Adrenal gland (tissue), 5 donors: ENCODE results near the gene BIRC5.

ENCODE experiments used
- POLR2A ChIP-seq, 2 donors: fragments of 450-650 bp; IDR thresholded peaks; one replicate each; pipeline ENCODE4 v1.6.1; 2017; ENCODE audit warnings: antibody characterized with exemption in 2 of 2, mild to moderate bottlenecking in 2 of 2, moderate library complexity in 1 of 2
- TF ChIP-seq, protein P1 (sequence below), 6 experiments: fragments of 450-650 bp in 4 of 6; fragments of 200-600 bp in 2 of 6; sonication (generic) in 1 of 6; IDR thresholded peaks; 1 replicate in 5 of 6; 2 replicates in 1 of 6; pipeline versions ENCODE4 v1.5.1 to v1.8.0; 2016 to 2021; ENCODE audit warnings: antibody characterized with exemption in 6 of 6, mild to moderate bottlenecking in 2 of 6, moderate library complexity in 1 of 6
- donor health status: DM: no; HTN: no; CAD: no.

DNA sequence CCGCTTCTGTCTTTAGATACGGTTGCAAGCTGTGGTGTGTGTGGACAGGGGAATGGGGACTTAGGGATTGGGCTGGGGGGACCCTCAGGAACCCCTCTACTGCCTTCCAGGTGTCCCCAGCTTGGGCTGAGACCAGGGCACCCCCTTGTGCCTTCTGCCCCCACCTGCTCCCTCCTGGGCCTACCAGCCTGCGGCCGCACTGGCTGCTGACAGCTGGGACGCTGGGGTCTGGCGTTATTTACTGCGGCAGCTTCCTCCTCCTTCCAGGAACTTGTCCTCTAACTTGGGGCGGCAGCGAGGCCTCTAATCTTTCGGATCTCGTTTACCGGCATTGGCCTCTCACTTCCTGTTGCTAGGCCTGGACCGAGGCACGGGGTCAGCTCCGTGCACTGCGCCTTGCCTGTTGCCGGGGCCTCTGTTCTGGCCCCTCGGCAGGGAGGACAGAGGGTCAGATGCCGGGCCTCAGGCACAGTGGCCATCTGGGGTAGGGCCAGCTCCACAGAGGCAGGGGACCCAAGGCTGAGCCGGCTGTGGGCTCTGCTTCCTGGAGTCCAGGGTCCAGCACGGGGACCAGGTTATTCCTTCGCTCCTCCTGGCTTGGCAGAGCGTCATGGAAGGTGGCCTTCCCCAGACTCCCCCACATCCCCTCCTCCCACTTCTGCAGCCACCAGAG is 49.1 kb downstream of the BIRC5 start:
- TF ChIP-seq, protein P1, sequence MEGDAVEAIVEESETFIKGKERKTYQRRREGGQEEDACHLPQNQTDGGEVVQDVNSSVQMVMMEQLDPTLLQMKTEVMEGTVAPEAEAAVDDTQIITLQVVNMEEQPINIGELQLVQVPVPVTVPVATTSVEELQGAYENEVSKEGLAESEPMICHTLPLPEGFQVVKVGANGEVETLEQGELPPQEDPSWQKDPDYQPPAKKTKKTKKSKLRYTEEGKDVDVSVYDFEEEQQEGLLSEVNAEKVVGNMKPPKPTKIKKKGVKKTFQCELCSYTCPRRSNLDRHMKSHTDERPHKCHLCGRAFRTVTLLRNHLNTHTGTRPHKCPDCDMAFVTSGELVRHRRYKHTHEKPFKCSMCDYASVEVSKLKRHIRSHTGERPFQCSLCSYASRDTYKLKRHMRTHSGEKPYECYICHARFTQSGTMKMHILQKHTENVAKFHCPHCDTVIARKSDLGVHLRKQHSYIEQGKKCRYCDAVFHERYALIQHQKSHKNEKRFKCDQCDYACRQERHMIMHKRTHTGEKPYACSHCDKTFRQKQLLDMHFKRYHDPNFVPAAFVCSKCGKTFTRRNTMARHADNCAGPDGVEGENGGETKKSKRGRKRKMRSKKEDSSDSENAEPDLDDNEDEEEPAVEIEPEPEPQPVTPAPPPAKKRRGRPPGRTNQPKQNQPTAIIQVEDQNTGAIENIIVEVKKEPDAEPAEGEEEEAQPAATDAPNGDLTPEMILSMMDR (IDR thresholded peaks at IDR 0.05), result peak in 1 of 6 experiments; percentile 1
- TF ChIP-seq POLR2A (IDR thresholded peaks at IDR 0.05), result no peak
